Measurements from ENCODE around the gene COA8. TPM values are rescaled to one million over a fixed set of nuclear protein-coding genes. Genes with fewer than 3 reads are reported as not detected.

Gene COA8
- polyA plus RNA-seq, 6 donors from 2014 or later, result 47.5 to 70.7 (median 57.8) TPM

- Mint-ChIP-seq H3K4me3 (peak overlapping the region in 1 of 8 donors; percentile 35), H3K27me3 (peaks cover 0 to 5% (median 0%) of the 10 kb centered on the region in 3 donors), H3K27ac (no peak overlapping the region), H3K4me1 (peaks cover 7 to 17% (median 14%) of the 10 kb centered on the region in 3 donors), H3K9me3 (no peaks in the 10 kb centered on the region), H3K36me3 (no peaks in the 10 kb centered on the region)
- no peak for ATAC-seq (ENCODE audit: low read depth in 2 of 2)
- DNase-seq, result no peak
Observed at GRCh38 chr14:103535891-103536565, 26.7 kb upstream of the COA8 start.

GRCh38 chr14:103536693-103537092, 26.1 kb upstream of the COA8 start:
- peaks cover under 1 to 10% (median 7%) of the 10 kb centered on the region in 3 donors for H3K4me1 Mint-ChIP-seq
- no peaks in the 10 kb centered on the region for H3K9me3 Mint-ChIP-seq
- H3K27me3 Mint-ChIP-seq, result peaks cover 0 to 5% (median 0%) of the 10 kb centered on the region in 3 donors
- DNase-seq (no peak), ATAC-seq (ENCODE audit: low read depth in 2 of 2) (no peak)
- H3K36me3 Mint-ChIP-seq, result no peaks in the 10 kb centered on the region
- H3K27ac Mint-ChIP-seq, result peak overlapping the region in 2 of 6 donors; percentile 52 to 65
- H3K4me3 Mint-ChIP-seq, result no peak overlapping the region

GRCh38 chr14:103537175-103537990, 25.4 kb upstream of the COA8 start:
- H3K36me3 Mint-ChIP-seq, result no peaks in the 10 kb centered on the region
- ATAC-seq (ENCODE audit: low read depth in 2 of 2) (no peak), DNase-seq (no peak)
- no peak overlapping the region for H3K4me3 Mint-ChIP-seq
- H3K9me3 Mint-ChIP-seq, result no peaks in the 10 kb centered on the region
- peaks cover 0 to 5% (median 3%) of the 10 kb centered on the region in 3 donors for H3K4me1 Mint-ChIP-seq
- H3K27me3 Mint-ChIP-seq, result peaks cover 0 to 5% (median 0%) of the 10 kb centered on the region in 3 donors
- peak overlapping the region in 2 of 6 donors; percentile 7 to 65 for H3K27ac Mint-ChIP-seq

- H3K27ac Mint-ChIP-seq, result no peak overlapping the region
- H3K27me3 Mint-ChIP-seq, result peaks cover 0 to 5% (median 0%) of the 10 kb centered on the region in 3 donors
- DNase-seq, result no peak
- H3K36me3 Mint-ChIP-seq, result no peaks in the 10 kb centered on the region
- peaks cover 0 to 5% (median 3%) of the 10 kb centered on the region in 3 donors for H3K4me1 Mint-ChIP-seq
- peak in 1 of 2 donors; percentile 9 for ATAC-seq (ENCODE audit: low read depth in 2 of 2)
- H3K9me3 Mint-ChIP-seq, result no peaks in the 10 kb centered on the region
- no peak overlapping the region for H3K4me3 Mint-ChIP-seq
Observed at GRCh38 chr14:103538291-103539055, 24.3 kb upstream of the COA8 start.

- ATAC-seq (ENCODE audit: low read depth in 2 of 2), result no peak
- no peak overlapping the region for H3K27ac Mint-ChIP-seq
Observed at GRCh38 chr14:103539056-103539825, 23.5 kb upstream of the COA8 start.

GRCh38 chr14:103540821-103541708, 21.7 kb upstream of the COA8 start:
- ATAC-seq (ENCODE audit: low read depth in 2 of 2) (no peak), DNase-seq (no peak)
- peaks cover 0 to 5% (median 3%) of the 10 kb centered on the region in 3 donors for H3K4me1 Mint-ChIP-seq
- H3K27me3 Mint-ChIP-seq, result peaks cover 0 to 5% (median 0%) of the 10 kb centered on the region in 3 donors
- no peaks in the 10 kb centered on the region for H3K9me3 Mint-ChIP-seq
- no peaks in the 10 kb centered on the region for H3K36me3 Mint-ChIP-seq
- H3K27ac Mint-ChIP-seq, result no peak overlapping the region
- no peak overlapping the region for H3K4me3 Mint-ChIP-seq

More at GRCh38 chr14:103539056-103539825, 23.5 kb upstream of the COA8 start:
- Mint-ChIP-seq H3K4me1 (peaks cover 0 to 5% (median 3%) of the 10 kb centered on the region in 3 donors), H3K4me3 (peak overlapping the region in 1 of 8 donors; percentile 53), H3K27me3 (peaks cover 0 to 5% (median 0%) of the 10 kb centered on the region in 3 donors), H3K9me3 (no peaks in the 10 kb centered on the region), H3K36me3 (no peaks in the 10 kb centered on the region)
- DNase-seq, result no peak

GRCh38 chr14:103541709-103542604, 20.8 kb upstream of the COA8 start:
- Mint-ChIP-seq H3K27ac (no peak overlapping the region), H3K9me3 (no peaks in the 10 kb centered on the region), H3K4me3 (no peak overlapping the region), H3K27me3 (peaks cover 0 to 5% (median 0%) of the 10 kb centered on the region in 3 donors), H3K36me3 (no peaks in the 10 kb centered on the region), H3K4me1 (peaks cover 2 to 7% (median 5%) of the 10 kb centered on the region in 3 donors)
- no peak for ATAC-seq (ENCODE audit: low read depth in 2 of 2)
- DNase-seq, result no peak

- peaks cover 2 to 7% (median 5%) of the 10 kb centered on the region in 3 donors for H3K4me1 Mint-ChIP-seq
- H3K27ac Mint-ChIP-seq, result no peak overlapping the region
- no peaks in the 10 kb centered on the region for H3K36me3 Mint-ChIP-seq
- ATAC-seq (ENCODE audit: low read depth in 2 of 2) (no peak), DNase-seq (no peak)
- H3K9me3 Mint-ChIP-seq, result no peaks in the 10 kb centered on the region
- peaks cover 0 to 5% (median 0%) of the 10 kb centered on the region in 3 donors for H3K27me3 Mint-ChIP-seq
- H3K4me3 Mint-ChIP-seq, result no peak overlapping the region
Observed at GRCh38 chr14:103542605-103543088, 20.1 kb upstream of the COA8 start.

GRCh38 chr14:103543140-103543539, 19.6 kb upstream of the COA8 start:
- no peaks in the 10 kb centered on the region for H3K9me3 Mint-ChIP-seq
- peaks cover 2 to 7% (median 5%) of the 10 kb centered on the region in 3 donors for H3K4me1 Mint-ChIP-seq
- no peak for ATAC-seq (ENCODE audit: low read depth in 2 of 2)
- no peak for DNase-seq
- H3K27me3 Mint-ChIP-seq, result peaks cover 0 to 5% (median 0%) of the 10 kb centered on the region in 3 donors
- H3K27ac Mint-ChIP-seq, result no peak overlapping the region
- H3K4me3 Mint-ChIP-seq, result no peak overlapping the region
- H3K36me3 Mint-ChIP-seq, result no peaks in the 10 kb centered on the region

- ATAC-seq (ENCODE audit: low read depth in 2 of 2) (no peak), DNase-seq (no peak)
- H3K9me3 Mint-ChIP-seq, result no peaks in the 10 kb centered on the region
- no peak overlapping the region for H3K4me3 Mint-ChIP-seq
- peaks cover 2 to 7% (median 5%) of the 10 kb centered on the region in 3 donors for H3K4me1 Mint-ChIP-seq
- no peak overlapping the region for H3K27ac Mint-ChIP-seq
- H3K27me3 Mint-ChIP-seq, result peaks cover 0 to 5% (median 0%) of the 10 kb centered on the region in 3 donors
- no peaks in the 10 kb centered on the region for H3K36me3 Mint-ChIP-seq
Observed at GRCh38 chr14:103543721-103544387, 18.9 kb upstream of the COA8 start.
